HG02973 (cell line): ENCODE measurements around the gene OR5D14.

Source experiments
- ATAC-seq: cut with Tn5 transposase; IDR thresholded peaks from one replicate; pipeline ENCODE4 v1.9.1; 2021; ENCODE audit warnings: moderate library complexity; ENCODE audit not compliant: unreplicated experiment

OR5D14 gene

GRCh38 chr11:55795256-55795655 is at the start of gene OR5D14:
OR5D14 (plus strand) TSS chr11:55795556; CDS start chr11:55795556, 0 bp downstream.
- no peak for ATAC-seq

- ATAC-seq: no peak
These were observed 22.2 kb upstream of the OR5D14 start, which contains the start of gene OR5D13 for GRCh38 chr11:55773138-55773537. OR5D13 (plus strand) TSS chr11:55773438; CDS start chr11:55773438, 0 bp downstream.

GRCh38 chr11:55791606-55792005 is 3.8 kb upstream of the OR5D14 start:
- ATAC-seq: no peak

DNA sequence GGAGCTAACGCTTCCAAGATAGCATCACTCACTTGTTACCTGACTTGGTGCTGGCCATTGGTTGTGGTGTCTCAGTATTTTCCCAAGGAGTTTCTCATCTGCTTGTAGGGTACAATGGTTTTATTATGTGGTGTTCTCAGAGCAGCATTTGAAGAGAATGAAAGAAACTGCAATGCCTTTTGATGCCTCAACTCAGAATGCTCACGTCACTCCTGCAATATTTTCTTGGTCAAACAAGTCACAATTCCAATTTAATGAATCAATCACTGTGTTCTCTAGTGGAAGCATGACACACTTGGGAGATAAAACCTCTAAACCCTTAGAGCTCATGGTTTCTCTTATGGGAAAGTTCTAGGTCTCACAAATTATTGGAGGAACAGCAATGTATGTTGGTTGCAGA is 2.0 kb upstream of the OR5D14 start:
- ATAC-seq: no peak

DNA sequence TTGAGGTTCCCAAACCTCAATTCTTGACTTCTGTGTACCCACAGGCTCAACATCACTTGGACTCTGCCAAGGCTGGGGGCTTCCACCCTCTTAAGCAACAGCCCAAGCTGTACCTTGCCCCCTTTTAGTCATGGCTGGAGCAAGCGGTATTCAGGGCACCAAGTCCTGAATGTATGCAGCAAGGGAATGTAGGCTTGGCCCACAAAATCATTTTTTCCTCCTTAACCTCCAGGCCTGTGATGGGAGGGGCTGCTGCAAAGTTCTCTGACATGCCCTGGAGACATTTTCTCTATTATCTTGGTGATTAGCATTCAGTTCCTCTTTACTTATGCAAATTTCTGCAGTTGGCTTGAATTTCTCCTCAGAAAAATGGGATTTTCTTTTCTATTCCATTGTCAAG is 10.9 kb downstream of the OR5D14 start:
- ATAC-seq: no peak

DNA sequence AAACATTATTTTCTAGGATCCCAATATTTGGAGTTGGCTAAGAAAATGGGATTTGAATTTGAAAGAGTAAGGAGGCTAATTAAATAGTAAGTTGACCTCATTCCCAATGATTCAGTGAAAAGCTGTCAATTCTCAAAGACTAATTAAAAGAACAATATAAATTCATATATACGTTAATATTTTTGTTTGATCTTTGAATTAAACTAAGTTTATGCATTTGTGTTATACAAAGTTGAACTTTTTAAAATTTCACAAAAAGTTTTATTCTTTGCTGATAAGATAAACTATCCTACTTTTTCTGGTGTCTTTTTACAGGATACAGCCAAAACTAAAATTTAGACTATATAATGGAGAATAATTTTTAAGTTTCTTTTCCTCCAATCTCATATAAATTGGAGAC is 15.7 kb downstream of the OR5D14 start, which contains the start of gene OR5L1:
Gene OR5L1, plus strand, starts transcription at position 301 of the 400 bp plus-strand sequence. CDS start 100 bp downstream, outside the sequence.
- ATAC-seq: no peak

- ATAC-seq: no peak
These were observed 24.0 kb downstream of the OR5D14 start, which contains the start of gene OR5D18 for GRCh38 chr11:55819330-55819729. OR5D18 (plus strand) TSS chr11:55819630; CDS start chr11:55819630, 0 bp downstream.

- no peak for ATAC-seq
These were observed 31.6 kb downstream of the OR5D14 start, which contains the start of gene OR5L2 for GRCh38 chr11:55826919-55827318. OR5L2 (plus strand) TSS chr11:55827219; CDS start chr11:55827219, 0 bp downstream.

DNA sequence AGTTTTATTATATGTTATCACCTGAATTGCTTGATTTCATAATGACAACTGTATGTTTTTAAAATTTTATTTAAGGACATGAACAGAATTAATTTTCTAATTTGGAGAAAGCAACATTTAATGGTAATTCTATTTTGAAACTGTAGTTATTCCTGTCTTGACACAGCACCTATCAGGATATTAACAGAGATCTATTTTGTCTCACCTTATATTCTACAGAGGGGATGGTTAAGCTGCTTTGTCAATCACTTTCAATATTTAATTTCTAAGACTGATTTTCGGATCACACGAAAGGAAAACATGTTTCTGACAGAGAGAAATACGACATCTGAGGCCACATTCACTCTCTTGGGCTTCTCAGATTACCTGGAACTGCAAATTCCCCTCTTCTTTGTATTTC is 43.1 kb downstream of the OR5D14 start, which contains the start of gene OR5D16:
Gene OR5D16, plus strand, starts transcription at position 301 of the 400 bp plus-strand sequence. Its CDS starts 0 bp downstream, at position 301.
- ATAC-seq: no peak
